ENCODE data around the gene WTIP.

DNA sequence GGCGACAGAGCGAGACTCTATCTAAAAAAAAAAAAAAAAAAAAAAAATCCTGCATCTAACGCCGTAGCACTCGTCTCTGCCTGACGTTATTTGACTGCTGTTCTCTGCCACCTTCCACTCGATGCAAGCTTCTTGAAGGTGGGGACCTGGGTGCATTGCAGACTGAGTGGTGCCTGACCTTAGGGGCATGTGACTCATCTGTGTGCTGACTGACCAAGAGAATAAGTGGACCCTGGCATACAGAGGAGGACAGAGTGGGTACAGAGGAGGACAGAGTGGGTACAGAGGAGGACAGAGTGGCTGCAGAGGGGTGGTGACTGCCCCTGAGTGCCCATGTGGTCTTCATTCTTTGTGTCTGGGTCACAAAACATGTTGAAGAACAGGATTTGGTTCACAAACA lies 7.6 kb downstream of the WTIP start:
- TF ChIP-seq, protein P1, sequence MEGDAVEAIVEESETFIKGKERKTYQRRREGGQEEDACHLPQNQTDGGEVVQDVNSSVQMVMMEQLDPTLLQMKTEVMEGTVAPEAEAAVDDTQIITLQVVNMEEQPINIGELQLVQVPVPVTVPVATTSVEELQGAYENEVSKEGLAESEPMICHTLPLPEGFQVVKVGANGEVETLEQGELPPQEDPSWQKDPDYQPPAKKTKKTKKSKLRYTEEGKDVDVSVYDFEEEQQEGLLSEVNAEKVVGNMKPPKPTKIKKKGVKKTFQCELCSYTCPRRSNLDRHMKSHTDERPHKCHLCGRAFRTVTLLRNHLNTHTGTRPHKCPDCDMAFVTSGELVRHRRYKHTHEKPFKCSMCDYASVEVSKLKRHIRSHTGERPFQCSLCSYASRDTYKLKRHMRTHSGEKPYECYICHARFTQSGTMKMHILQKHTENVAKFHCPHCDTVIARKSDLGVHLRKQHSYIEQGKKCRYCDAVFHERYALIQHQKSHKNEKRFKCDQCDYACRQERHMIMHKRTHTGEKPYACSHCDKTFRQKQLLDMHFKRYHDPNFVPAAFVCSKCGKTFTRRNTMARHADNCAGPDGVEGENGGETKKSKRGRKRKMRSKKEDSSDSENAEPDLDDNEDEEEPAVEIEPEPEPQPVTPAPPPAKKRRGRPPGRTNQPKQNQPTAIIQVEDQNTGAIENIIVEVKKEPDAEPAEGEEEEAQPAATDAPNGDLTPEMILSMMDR (IDR thresholded peaks at IDR 0.05) = no peak
- TF ChIP-seq POLR2A (IDR thresholded peaks at IDR 0.05) = no peak

Measured in stomach (tissue), 4 donors.